Measurements from ENCODE around the gene BRD9.
"Not testable (repeated sequence)": the region's sequence is repeated elsewhere in the genome, so short reads cannot be mapped to it uniquely, and the experiment has no call there.

Gene BRD9

GRCh38 chr5:900781-901180, 8.2 kb upstream of the BRD9 start:
- DNase-seq = no peak

DNA sequence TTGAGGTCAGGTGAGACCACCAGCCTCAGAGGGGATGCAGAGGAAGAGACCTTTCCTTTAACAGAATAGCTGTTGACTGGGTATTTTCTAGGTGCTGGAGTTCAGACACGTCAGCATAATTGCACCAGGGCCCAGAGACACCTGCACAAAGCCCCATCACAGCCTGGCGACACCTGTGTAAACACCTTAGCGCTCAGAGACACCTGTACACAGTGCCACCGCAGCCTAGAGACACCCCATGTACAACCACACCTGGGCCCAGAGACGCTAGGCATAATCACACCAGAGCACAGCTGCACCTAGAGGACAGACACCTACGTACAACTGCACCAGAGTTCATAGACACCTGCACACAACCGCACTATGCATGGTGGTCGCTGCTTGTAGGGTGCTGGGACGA, 1.1 kb upstream of the BRD9 start:
- DNase-seq = no peak

DNA sequence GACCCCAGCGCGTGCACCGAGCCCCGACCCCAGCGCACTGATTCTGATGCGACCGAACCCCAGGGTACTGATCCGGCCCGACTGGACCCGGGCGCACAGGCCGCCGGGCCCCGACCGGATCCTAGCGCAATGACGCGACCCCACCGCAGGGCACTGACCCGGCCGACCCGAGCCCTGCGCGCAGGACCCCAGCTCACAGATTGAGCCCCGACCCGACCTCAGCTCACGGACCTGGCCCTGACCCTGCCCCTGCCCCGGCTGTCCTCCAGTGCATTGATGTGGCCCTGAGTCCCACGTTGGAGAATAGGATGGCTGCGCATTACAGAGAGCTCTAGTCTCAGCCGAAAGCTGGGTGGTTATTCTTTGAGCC, 521 bp upstream of the BRD9 start:
- no peak for DNase-seq

- DNase-seq = no peak
Observed at GRCh38 chr5:891837-892393, 686 bp downstream of the BRD9 start.

- DNase-seq = no peak
Observed at GRCh38 chr5:891117-891836, 1.3 kb downstream of the BRD9 start.

DNA sequence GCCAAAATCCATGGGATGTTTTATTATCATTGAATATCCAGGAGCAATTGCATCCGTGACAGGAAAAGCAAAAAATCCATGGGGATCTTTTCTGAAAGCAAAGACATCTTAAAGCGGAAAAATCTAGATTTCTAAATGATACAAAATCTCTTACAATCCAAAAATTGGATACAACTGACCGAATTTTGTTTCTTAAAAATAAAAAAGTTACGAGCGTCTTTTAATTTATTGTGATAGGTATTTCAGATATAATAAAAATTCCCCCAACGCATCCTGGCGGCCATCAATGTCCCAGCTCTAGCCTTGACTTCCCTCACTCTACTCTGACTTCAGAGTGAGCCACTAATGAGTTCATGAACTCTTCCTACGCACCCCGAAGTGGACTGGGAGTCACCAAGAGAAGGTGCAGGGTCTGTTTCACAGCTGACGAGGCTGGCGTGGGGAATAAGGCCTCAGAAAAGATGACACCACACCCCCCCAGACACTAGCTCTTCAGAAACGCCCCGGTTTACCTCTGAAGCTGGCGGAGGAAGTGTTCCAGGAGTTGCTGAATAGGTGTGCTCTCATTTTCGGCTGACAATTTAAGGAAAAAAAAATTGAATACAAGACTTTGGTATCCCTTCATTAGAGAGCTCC, 3.4 kb downstream of the BRD9 start:
- DNase-seq = no peak

DNA sequence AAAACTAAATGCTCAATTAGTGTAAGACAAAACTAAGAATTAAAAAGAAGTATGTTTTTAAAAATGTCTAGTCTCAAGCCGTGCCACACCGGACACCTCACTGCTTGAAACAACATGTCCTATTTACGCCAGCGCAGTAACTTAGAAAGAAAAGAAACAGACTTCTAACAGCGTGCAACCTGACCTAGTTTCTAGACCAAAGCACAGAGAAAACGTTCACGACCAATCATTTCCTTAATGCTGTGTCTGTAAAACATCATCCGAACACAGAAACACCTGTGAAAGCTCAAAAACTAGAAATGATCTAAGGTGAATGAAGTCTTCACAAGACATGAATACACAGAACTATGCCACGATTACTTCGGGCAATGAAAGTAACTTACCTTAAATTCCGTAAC, 4.0 kb downstream of the BRD9 start:
- DNase-seq = no peak

- DNase-seq = no peak
Observed at GRCh38 chr5:887947-888637, 4.5 kb downstream of the BRD9 start.

DNA sequence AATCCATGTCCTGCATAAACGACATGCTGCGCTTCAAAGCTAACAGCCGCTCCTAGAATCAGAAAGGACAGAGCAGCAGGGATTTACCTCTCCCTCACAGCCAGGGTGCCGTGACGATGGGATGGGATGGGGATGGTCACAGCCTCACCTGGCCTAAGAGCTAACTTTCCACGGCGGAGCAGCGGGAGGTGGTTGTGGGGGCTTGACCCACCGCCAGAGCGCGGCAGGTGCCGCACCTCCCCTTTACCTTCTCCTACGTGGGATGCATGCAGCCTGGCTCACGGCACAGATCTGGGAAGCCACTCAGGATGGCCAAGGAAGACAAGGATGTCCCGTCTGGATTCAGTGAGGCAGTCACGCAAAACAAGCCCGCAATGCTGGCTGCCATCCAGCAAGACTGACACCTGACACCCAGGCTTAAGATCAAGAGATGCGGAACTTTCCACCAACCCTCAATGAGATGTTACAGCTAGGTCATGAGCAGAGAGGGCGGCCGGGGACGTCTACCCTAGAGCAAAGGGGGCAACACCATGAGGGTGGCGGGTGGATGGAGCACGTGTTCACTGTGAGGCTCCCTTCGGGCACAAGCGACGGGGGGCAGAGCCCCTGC, 5.8 kb downstream of the BRD9 start:
- no peak for DNase-seq

DNA sequence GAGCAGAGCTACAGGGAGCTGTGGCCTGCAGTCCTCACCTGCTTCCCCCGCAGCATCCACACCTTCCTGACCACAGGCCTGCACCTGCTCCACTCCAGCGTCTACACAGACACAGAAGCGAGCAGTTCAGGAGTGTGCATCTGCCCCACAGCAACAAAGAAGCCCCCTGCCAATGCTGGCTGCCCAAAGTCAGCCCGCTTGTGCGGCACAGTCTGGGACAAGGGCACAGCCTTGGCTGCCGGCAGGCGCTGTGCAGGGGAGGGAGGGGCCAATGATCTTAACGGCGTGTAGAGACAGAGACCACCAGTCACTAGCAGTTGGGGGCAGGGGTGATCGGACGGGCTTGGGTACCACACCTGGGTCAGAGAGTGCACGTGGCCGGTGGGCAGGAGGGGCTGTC, 6.6 kb downstream of the BRD9 start:
- no peak for DNase-seq

DNA sequence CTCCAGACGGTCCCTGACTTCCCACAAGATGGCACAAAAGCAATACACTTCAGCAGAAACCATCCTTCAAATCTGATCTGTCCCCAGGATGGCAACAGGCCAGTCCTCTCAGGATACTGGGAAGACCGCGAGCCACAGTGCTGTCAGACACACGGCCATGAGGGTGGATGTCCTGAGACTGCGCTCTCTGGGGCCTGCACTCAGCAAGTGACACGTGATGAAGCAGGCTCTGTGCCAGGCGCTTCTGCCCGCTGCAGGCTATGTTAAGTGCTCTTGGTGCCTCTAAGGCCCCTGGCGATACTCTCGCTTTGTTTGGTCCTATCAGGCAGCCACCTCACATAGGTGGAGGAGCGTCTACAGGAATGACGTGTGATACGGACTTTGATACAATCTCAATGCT, 7.1 kb downstream of the BRD9 start:
- DNase-seq = no peak

DNA sequence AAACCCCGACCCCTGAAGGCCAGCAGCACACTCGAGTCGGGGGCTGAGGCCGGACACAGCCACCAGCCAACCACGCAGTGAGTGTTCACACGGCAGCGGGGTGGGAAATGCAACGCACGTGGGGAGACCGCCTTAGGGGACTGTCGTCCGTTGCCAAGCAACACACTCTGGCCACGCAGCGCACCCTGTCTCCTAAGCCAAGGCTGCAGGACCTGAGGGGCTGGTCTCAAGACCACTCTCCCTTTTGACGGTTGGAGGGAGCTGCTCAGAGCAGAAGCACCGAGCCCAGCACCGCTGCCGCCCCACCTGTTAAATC, 7.5 kb downstream of the BRD9 start:
- DNase-seq = no peak

DNA sequence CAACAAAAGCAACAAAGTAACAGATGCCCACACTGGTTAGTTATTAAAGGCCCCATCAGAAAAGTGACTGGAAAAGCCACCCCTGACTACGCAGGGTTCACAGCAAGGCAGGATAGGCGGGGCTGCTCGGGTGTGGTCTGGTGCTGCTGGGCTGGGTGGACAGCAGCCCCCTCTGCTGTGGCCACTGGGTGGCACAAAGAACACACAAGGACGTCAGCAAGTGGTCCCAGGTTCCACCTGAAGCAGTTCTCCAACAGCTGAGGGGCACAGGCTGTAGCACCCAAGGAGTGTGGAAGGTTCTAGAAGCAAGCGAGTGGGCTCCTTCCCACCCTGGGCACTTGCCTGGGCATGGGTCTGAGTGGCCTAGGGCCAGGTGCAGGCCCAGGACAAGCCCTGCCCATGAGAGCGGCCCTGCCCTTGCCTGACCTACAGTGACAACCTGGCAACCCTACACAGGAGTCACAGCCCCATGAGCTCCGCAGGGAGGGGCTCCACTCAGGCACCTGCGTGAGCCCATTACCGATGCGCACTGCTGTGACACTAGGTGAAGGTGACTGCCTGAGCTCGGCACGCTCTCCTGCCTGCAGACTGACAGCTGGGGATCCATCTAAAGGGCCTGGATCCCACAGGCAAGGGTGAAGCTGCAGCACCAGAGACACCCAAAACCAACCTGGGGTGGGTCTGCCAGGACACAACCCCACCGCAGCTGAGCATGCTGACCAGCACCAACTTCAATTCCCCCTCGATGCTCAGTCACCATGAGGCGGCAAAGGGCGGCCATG, 8.1 kb downstream of the BRD9 start:
- DNase-seq = no peak

DNA sequence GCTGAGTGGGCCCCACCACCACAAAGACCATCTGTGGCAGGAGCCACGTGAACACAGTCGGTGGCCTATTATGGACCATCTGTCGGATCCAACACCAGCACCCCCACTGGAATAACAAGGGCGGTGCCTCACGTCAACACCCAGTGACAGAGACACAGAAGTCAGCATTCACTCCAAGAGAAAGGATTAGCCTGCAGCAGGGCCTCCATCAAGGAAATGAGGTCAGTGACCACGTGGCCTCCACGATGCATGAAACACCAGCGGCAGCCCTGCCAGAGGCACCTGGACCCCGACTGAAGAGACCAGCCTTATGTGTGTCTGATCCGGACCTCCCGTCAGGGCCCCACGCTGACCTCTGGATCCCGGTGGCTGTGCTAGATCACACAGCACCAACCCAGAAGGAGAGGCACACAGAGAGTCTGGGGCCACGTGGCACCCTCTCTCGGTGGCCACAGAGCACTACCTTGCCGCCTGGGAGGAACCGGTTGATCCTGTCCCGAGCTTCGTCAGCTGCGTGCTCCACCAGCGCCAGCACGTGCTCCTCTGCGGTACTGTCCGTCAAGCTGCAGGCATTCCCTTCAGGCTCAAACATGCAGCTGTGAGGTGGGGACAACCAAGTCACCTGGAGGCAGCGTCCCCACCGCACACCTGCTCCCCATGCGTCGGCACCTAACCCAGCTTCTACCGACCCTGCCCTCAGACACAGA, 9.0 kb downstream of the BRD9 start:
- no peak for DNase-seq

- DNase-seq = no peak
Observed at GRCh38 chr5:882253-883183, 10.1 kb downstream of the BRD9 start.

GRCh38 chr5:881551-881935, 11.1 kb downstream of the BRD9 start:
- DNase-seq = no peak

- DNase-seq = no peak
Observed at GRCh38 chr5:880816-881550, 11.6 kb downstream of the BRD9 start.

- DNase-seq = not testable (repeated sequence)
Observed at GRCh38 chr5:878677-879076, 13.9 kb downstream of the BRD9 start.

- no peak for DNase-seq
Observed at GRCh38 chr5:878125-878524, 14.5 kb downstream of the BRD9 start.
